NCI-H2107 (cell line): ENCODE data around the gene MKLN1.
"Not testable (repeated sequence)": the region's sequence is repeated elsewhere in the genome, so short reads cannot be mapped to it uniquely, and the experiment has no call there.

Experiments used
- DNase-seq: peaks from one replicate; lab custom pipeline; 2025; lab: John Stamatoyannopoulos, UW

The MKLN1 gene

GRCh38 chr7:131327626-131328376 lies at the start of gene MKLN1:
Gene MKLN1 (plus strand): TSS chr7:131327876. CDS start chr7:131327900, 24 bp downstream.
- peak; percentile 77 for DNase-seq

GRCh38 chr7:131279044-131279443 lies 48.6 kb upstream of the MKLN1 start:
- no peak for DNase-seq

GRCh38 chr7:131281266-131282048 lies 46.2 kb upstream of the MKLN1 start:
- DNase-seq, result no peak

GRCh38 chr7:131284702-131285419 lies 42.8 kb upstream of the MKLN1 start:
- DNase-seq, result peak; percentile 85

- DNase-seq, result no peak
These were observed 42.1 kb upstream of the MKLN1 start for GRCh38 chr7:131285556-131285955.

- no peak for DNase-seq
These were observed 39.2 kb upstream of the MKLN1 start for GRCh38 chr7:131288450-131288849.

GRCh38 chr7:131289051-131289450 lies 38.6 kb upstream of the MKLN1 start:
- no peak for DNase-seq

- no peak for DNase-seq
These were observed 35.4 kb upstream of the MKLN1 start for GRCh38 chr7:131292141-131292905.

GRCh38 chr7:131293018-131293417 lies 34.7 kb upstream of the MKLN1 start:
- no peak for DNase-seq

GRCh38 chr7:131294553-131294952 lies 33.1 kb upstream of the MKLN1 start:
- DNase-seq, result no peak

- DNase-seq, result no peak
These were observed 29.1 kb upstream of the MKLN1 start for GRCh38 chr7:131298608-131298992.

- no peak for DNase-seq
These were observed 28.6 kb upstream of the MKLN1 start for GRCh38 chr7:131299074-131299473.

- DNase-seq, result no peak
These were observed 27.6 kb upstream of the MKLN1 start for GRCh38 chr7:131300078-131300477.

GRCh38 chr7:131300572-131301466 lies 26.9 kb upstream of the MKLN1 start:
- DNase-seq, result no peak

- DNase-seq, result no peak
These were observed 25.2 kb upstream of the MKLN1 start for GRCh38 chr7:131302446-131302845.

GRCh38 chr7:131302876-131303707 lies 24.6 kb upstream of the MKLN1 start:
- no peak for DNase-seq

GRCh38 chr7:131305152-131305551 lies 22.5 kb upstream of the MKLN1 start:
- no peak for DNase-seq

GRCh38 chr7:131306041-131306440 lies 21.6 kb upstream of the MKLN1 start:
- DNase-seq, result not testable (repeated sequence)

GRCh38 chr7:131306777-131307176 lies 20.9 kb upstream of the MKLN1 start:
- DNase-seq, result no peak

- DNase-seq, result no peak
These were observed 20.0 kb upstream of the MKLN1 start for GRCh38 chr7:131307627-131308026.
